ENCODE results near the gene MFAP2. TPM values are rescaled to one million over a fixed set of nuclear protein-coding genes. Genes with fewer than 3 reads are reported as not detected.

The MFAP2 gene
- total RNA-seq, 1 experiment from 2014 or later: 141 TPM

- TF ChIP-seq GABPB1 (CRISPR knock-in tag; IDR thresholded peaks at IDR 0.05) (no peak), MXD4 (CRISPR knock-in tag; IDR thresholded peaks at IDR 0.05; ENCODE audit: borderline replicate concordance) (no peak), NFE2L1 (CRISPR knock-in tag; IDR thresholded peaks at IDR 0.05) (no peak), PRRX2 (CRISPR knock-in tag; IDR thresholded peaks at IDR 0.05) (no peak), ZNF396 (CRISPR knock-in tag; IDR thresholded peaks at IDR 0.05; ENCODE audit: borderline replicate concordance) (no peak), ZNF671 (CRISPR knock-in tag; IDR thresholded peaks at IDR 0.05) (no peak), HMGXB4 (CRISPR knock-in tag; IDR thresholded peaks at IDR 0.05) (no peak), ESRRA (CRISPR knock-in tag; IDR thresholded peaks at IDR 0.05; ENCODE audit: borderline replicate concordance) (no peak), ETV6 (CRISPR knock-in tag; IDR thresholded peaks at IDR 0.05) (no peak), RELA (CRISPR knock-in tag; IDR thresholded peaks at IDR 0.05; ENCODE audit: borderline replicate concordance) (no peak), USF1 (CRISPR knock-in tag; IDR thresholded peaks at IDR 0.05) (no peak), ATF6 (CRISPR knock-in tag; IDR thresholded peaks at IDR 0.05) (no peak)
- TF ChIP-seq, protein P1, sequence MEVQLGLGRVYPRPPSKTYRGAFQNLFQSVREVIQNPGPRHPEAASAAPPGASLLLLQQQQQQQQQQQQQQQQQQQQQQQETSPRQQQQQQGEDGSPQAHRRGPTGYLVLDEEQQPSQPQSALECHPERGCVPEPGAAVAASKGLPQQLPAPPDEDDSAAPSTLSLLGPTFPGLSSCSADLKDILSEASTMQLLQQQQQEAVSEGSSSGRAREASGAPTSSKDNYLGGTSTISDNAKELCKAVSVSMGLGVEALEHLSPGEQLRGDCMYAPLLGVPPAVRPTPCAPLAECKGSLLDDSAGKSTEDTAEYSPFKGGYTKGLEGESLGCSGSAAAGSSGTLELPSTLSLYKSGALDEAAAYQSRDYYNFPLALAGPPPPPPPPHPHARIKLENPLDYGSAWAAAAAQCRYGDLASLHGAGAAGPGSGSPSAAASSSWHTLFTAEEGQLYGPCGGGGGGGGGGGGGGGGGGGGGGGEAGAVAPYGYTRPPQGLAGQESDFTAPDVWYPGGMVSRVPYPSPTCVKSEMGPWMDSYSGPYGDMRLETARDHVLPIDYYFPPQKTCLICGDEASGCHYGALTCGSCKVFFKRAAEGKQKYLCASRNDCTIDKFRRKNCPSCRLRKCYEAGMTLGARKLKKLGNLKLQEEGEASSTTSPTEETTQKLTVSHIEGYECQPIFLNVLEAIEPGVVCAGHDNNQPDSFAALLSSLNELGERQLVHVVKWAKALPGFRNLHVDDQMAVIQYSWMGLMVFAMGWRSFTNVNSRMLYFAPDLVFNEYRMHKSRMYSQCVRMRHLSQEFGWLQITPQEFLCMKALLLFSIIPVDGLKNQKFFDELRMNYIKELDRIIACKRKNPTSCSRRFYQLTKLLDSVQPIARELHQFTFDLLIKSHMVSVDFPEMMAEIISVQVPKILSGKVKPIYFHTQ (CRISPR knock-in tag; IDR thresholded peaks at IDR 0.05): no peak
- TF ChIP-seq, protein P2, sequence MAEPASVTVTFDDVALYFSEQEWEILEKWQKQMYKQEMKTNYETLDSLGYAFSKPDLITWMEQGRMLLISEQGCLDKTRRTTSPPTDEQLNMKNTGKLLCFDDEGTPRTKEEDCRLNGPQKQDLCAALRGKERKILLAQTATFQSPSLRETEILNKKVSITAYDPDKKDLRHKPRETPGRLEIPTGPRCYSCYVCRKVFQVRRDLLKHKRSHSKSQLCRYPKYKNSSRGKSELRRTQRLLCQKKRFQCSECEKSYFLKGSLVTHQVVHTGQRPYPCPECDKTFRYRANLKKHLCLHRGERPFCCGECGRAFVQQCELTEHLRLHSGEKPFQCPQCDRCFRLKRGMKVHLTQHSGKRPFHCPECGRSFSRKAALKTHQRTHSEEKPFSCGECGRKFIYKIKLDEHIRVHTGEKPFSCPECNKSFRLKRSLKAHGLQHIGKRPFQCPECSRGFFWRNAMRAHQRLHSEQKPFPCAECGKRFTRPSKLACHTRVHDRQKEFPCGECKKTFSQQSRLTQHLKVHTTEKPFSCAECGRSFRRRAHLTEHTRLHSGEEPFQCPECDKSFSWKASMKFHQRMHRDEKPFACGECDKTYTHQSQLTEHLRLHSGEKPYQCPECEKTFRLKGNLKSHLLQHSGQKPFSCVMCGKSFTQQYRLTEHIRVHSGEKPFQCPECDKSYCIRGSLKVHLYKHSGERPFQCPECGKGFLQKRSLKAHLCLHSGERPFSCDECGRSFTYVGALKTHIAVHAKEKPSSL (CRISPR knock-in tag; conservative IDR thresholded peaks at IDR 0.05): no peak
- TF ChIP-seq, protein P3, sequence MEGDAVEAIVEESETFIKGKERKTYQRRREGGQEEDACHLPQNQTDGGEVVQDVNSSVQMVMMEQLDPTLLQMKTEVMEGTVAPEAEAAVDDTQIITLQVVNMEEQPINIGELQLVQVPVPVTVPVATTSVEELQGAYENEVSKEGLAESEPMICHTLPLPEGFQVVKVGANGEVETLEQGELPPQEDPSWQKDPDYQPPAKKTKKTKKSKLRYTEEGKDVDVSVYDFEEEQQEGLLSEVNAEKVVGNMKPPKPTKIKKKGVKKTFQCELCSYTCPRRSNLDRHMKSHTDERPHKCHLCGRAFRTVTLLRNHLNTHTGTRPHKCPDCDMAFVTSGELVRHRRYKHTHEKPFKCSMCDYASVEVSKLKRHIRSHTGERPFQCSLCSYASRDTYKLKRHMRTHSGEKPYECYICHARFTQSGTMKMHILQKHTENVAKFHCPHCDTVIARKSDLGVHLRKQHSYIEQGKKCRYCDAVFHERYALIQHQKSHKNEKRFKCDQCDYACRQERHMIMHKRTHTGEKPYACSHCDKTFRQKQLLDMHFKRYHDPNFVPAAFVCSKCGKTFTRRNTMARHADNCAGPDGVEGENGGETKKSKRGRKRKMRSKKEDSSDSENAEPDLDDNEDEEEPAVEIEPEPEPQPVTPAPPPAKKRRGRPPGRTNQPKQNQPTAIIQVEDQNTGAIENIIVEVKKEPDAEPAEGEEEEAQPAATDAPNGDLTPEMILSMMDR (IDR thresholded peaks at IDR 0.05): no peak
- H3K27me3 Mint-ChIP-seq (ENCODE audit: low read depth): no peaks in the 10 kb centered on the region
- DNase-seq (ENCODE audit: low spot score) (no peak), ATAC-seq (no peak)
- ChIA-PET POLR2A (interaction anchor here (0.7 kb wide), 1 partner anchor 10 kb away, joined by 3 read pairs; no protein-coding TSS in a partner anchor), CTCF (interaction anchor here (1.5 to 3.2 kb wide), 2 partner anchors 23 to 37 kb away, joined by 3 to 14 read pairs; no protein-coding TSS in a partner anchor)
- peaks cover 79% of the 10 kb centered on the region for H3K36me3 Mint-ChIP-seq
- no peak overlapping the region for H3K4me3 Mint-ChIP-seq
- no peak overlapping the region for H3K27ac Mint-ChIP-seq
- H3K9me3 Mint-ChIP-seq: no peaks in the 10 kb centered on the region
- H3K4me1 Mint-ChIP-seq: no peaks in the 10 kb centered on the region
Measured at GRCh38 chr1:17023102-17023501, 42.7 kb upstream of the MFAP2 start.
